Ascending aorta (tissue), 2 donors: ENCODE data around the gene ATXN1L. TPM values are rescaled to one million over a fixed set of nuclear protein-coding genes. Genes with fewer than 3 reads are reported as not detected.

Experiments used
- DNase-seq, 2 donors: peaks; one replicate each; pipeline ENCODE4 v3.0.0-alpha.2; 2019; ENCODE audit warnings: low spot score in 2 of 2
- H3K27ac ChIP-seq, 2 donors: fragments of 200-600 bp; sonication (generic); one replicate each; pipeline ENCODE4 v1.5.1; 2016 to 2017; ENCODE audit warnings: mild to moderate bottlenecking in 1 of 2
- H3K27me3 ChIP-seq: fragments of 200-600 bp; sonication (generic); one replicate; pipeline ENCODE4 v1.5.1; 2017
- H3K36me3 ChIP-seq, 2 donors: fragments of 200-600 bp; sonication (generic); one replicate each; pipeline ENCODE4 v1.5.1; 2016
- H3K4me1 ChIP-seq, 2 donors: fragments of 200-600 bp; sonication (generic); one replicate each; pipeline ENCODE4 v1.5.1; 2016 to 2017; ENCODE audit warnings: mild to moderate bottlenecking in 1 of 2
- H3K4me3 ChIP-seq, 2 donors: fragments of 200-600 bp; sonication (generic); one replicate each; pipeline ENCODE4 v1.5.1; 2016 to 2017; ENCODE audit warnings: mild to moderate bottlenecking in 1 of 2
- H3K9me3 ChIP-seq, 2 donors: fragments of 200-600 bp; sonication (generic); one replicate each; pipeline ENCODE4 v1.5.1; 2016
- intact Hi-C: fragments of 100-400 bp; cut with DNase I; formaldehyde crosslinking; loops from one replicate; pipeline ENCODE4 v1.15.1; 2023
- total RNA-seq: library from RNA; depleted of rRNA; stranded (reverse); fragments of >200 nt; gene quantifications from one replicate; pipeline ENCODE4 v1.1.0, GENCODE V29; 2016
- TF ChIP-seq, protein P1 (sequence below), 3 experiments: fragments of 200-600 bp in 2 of 3; fragments of 450-650 bp in 1 of 3; sonication (generic) in 2 of 3; IDR thresholded peaks; one replicate each; pipeline ENCODE4 v1.5.1; 2016 to 2019; ENCODE audit warnings: antibody characterized with exemption in 3 of 3, mild to moderate bottlenecking in 1 of 3, moderate library complexity in 1 of 3

ATXN1L gene
- total RNA-seq, 1 donor from 2014 or later: 11.8 TPM

DNA sequence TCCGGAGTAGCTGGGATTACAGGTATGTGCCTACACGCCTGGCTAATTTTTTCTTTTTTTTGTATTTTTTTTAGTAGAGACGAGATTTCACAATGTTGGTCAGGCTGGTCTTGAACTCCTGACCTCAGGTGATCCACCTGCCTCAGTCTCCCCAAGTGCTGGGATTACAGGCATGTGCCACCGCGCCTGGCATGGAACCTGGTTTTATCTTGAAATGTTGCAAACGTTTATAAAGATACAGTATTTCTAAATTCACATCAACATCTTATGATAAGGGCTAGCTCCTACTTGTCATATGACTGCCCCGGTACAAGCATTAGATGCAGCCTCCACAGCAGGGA is 48.1 kb downstream of the ATXN1L start:
- no peak for DNase-seq
- peak overlapping the region; percentile 94 to 97 for H3K27ac ChIP-seq
- peaks cover 0 to 23% of the 10 kb centered on the region in 2 donors for H3K4me1 ChIP-seq
- TF ChIP-seq, protein P1, sequence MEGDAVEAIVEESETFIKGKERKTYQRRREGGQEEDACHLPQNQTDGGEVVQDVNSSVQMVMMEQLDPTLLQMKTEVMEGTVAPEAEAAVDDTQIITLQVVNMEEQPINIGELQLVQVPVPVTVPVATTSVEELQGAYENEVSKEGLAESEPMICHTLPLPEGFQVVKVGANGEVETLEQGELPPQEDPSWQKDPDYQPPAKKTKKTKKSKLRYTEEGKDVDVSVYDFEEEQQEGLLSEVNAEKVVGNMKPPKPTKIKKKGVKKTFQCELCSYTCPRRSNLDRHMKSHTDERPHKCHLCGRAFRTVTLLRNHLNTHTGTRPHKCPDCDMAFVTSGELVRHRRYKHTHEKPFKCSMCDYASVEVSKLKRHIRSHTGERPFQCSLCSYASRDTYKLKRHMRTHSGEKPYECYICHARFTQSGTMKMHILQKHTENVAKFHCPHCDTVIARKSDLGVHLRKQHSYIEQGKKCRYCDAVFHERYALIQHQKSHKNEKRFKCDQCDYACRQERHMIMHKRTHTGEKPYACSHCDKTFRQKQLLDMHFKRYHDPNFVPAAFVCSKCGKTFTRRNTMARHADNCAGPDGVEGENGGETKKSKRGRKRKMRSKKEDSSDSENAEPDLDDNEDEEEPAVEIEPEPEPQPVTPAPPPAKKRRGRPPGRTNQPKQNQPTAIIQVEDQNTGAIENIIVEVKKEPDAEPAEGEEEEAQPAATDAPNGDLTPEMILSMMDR (IDR thresholded peaks at IDR 0.05): no peak
- peak overlapping the region; percentile 71 to 81 for H3K4me3 ChIP-seq
- no peaks in the 10 kb centered on the region for H3K9me3 ChIP-seq
- H3K36me3 ChIP-seq: peaks cover 0 to 6% of the 10 kb centered on the region in 2 donors
- no peaks in the 10 kb centered on the region for H3K27me3 ChIP-seq
- intact Hi-C loops: loop anchor here (2.0 to 10.0 kb wide), 3 partner anchors 75 to 1041 kb away; partner anchors contain the start of gene AP1G1

DNA sequence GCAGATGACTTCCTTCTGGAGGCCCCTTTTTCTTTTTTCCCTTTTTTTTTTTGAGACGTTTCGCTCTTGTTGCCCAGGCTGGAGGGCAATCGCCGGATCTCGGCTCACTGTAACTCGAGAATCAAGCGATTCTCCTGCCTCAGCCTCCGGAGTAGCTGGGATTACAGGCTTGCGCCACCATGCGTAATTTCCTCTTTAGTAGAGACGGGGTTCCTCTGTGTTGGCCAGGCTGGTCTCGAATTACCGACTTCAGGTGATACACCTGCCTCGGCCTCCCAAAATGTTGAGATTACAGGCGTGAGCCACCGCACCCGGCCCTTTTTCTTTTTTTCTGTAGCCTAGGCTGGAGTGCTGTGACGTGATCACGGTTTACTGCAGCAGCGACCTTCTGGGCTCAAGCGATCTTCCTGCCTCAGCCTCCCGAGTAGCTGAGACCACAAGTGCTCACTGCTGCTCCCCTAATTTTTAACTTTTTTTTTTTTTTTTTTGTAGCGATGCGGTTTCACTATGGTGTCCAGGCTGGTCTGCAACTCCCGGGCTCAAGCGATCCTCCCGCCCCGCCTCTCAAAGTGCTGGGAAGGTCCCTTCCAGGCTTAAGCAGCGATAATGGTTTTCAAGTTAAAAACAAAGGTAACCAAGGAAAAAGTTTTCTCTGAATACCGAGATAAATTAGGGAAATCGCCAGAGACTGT is 48.6 kb downstream of the ATXN1L start:
- Histone ChIP-seq H3K9me3 (no peaks in the 10 kb centered on the region), H3K27me3 (no peaks in the 10 kb centered on the region), H3K36me3 (peaks cover 0 to 6% of the 10 kb centered on the region in 2 donors), H3K27ac (peak overlapping the region; percentile 94 to 97), H3K4me3 (peak overlapping the region; percentile 71 to 81), H3K4me1 (peaks cover 0 to 27% of the 10 kb centered on the region in 2 donors)
- intact Hi-C loops: loop anchor here (2.0 to 10.0 kb wide), 3 partner anchors 76 to 1040 kb away; partner anchors contain the start of gene AP1G1
- TF ChIP-seq, protein P1 (IDR thresholded peaks at IDR 0.05): peak in 1 of 3 experiments; percentile 22
- peak in 1 of 2 donors; percentile 72 for DNase-seq

DNA sequence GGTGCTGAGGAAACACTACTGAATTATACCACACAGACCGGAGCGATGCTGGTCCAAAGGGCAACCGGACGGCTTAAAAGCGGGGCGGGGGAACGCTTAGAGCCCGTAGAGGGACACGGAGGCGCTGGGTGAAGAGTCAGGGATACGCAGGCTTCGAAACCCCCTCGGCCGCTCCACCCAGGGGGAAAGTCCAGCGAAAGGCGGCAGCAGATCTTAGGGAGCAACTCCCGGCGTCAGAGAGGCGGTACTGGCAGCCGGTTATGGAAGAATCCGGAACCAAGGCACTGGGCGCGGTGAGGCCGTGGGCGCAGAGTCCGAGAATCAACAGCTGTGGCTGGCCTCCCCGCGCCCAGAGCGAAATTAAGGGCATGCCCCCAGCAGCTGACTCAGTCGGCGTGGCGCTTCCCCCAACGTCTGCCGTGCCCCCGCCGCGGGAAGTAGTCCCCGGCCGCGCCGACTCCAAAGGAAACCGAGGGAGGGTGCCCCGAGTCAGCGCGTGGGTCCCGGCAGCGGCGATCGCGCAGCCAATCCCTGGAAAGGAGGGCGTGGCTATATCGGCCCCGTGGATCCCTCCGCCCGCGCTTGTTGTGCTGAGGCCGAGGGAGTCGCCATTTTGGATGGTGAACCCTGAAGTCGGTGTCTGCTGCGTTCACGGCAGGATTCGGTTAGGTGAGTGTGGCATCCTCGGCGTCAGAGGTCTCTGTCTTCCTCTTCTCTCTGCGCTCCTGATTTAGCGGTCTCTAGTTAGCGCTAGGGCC is 49.3 kb downstream of the ATXN1L start, which contains the start of gene IST1:
Gene IST1, plus strand, starts transcription at position 611 of the 758 bp plus-strand sequence. CDS start 20,110 bp downstream, outside the sequence.
- TF ChIP-seq, protein P1 (IDR thresholded peaks at IDR 0.05): no peak
- peaks cover 0 to 32% of the 10 kb centered on the region in 2 donors for H3K4me1 ChIP-seq

DNA sequence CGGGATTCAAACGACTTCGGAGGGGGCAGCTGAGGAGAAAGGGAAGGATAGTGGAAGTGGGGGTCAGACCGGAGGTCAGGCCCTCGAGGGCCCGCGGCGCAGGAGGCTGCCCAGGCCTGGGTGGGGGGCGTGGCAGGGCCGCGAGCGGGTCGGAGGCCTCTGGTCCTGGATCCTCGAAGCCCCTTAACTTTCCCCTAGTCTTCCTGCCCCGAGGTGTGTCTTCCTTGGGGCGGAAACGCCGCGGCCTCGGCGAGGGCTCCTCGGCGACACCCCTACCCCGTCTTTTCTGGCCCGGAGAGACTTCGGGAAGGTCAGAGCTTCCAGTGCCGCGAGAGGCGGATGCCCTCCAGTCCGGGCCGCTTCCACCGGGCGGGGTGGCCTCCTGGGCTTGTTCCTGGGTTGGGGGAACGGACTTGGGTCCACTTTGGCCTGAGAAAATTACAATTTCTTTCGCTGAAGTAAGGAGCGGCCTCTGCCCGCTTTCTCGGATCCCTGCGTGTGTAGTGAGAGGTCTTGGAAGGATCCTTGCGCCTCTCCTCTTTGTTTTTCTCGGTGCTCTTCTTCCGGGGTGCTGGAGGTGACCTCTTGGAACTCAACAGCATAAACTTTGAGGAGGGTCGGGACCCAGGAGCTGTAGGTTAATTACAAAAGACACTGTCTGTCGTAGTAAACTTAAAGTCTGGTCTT is 50.0 kb downstream of the ATXN1L start:
- Histone ChIP-seq H3K4me3 (peak overlapping the region; percentile 71 to 81), H3K9me3 (no peaks in the 10 kb centered on the region), H3K4me1 (peaks cover 0 to 32% of the 10 kb centered on the region in 2 donors), H3K27ac (peak overlapping the region; percentile 94 to 97), H3K27me3 (no peaks in the 10 kb centered on the region), H3K36me3 (peaks cover 0 to 6% of the 10 kb centered on the region in 2 donors)
- DNase-seq: no peak
- TF ChIP-seq, protein P1 (IDR thresholded peaks at IDR 0.05): no peak
- intact Hi-C loops: loop anchor here (1.0 to 10.0 kb wide), 8 partner anchors 12 to 1039 kb away; partner anchors contain the start of genes AP1G1, ATXN1L, DHODH and ZNF821

More for the DNA sequence above, 49.3 kb downstream of the ATXN1L start, which contains the start of gene IST1:
- peak within 1 kb of the TSS; percentile 71 to 81 for H3K4me3 ChIP-seq
- DNase-seq: peak; percentile 91 to 99
- peaks cover 0 to 6% of the 10 kb centered on the region in 2 donors for H3K36me3 ChIP-seq
- no peaks in the 10 kb centered on the region for H3K9me3 ChIP-seq
- H3K27ac ChIP-seq: peak within 1 kb of the TSS; percentile 94 to 97
- intact Hi-C loops: loop anchor here (1.0 to 10.0 kb wide), 8 partner anchors 11 to 1040 kb away; partner anchors contain the start of genes AP1G1, ATXN1L, DHODH and ZNF821
- no peaks in the 10 kb centered on the region for H3K27me3 ChIP-seq

DNA sequence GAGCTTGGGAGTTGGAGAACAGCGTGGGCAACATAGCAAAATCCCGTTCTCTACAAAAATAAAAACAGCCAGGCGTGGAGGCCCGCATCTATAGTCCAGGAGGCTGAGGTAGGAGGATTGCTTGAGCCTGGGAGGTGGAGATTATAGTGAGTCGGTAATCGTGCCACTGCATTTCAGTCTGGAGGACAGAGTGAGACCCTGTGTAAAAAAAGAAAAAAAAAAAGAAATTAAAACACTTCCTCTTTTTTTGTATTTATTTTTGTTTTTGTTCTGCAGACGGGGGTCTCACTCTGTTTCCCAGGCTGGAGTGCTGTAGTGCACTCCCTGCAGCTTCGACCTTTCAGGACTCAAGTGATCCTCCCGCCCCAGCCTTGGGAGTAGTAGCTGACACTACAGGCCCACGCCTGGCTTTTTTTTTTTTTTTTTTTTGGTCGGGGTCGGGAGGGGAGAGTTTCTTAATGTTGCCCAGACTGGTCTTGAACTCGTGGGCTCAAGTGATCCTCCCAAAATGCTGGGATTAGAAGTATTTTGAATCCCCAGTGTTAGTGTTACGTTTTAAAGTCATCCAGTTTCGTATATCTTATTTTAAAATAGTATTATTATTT is 51.1 kb downstream of the ATXN1L start:
- no peak for DNase-seq
- H3K36me3 ChIP-seq: peaks cover 0 to 6% of the 10 kb centered on the region in 2 donors
- H3K9me3 ChIP-seq: no peaks in the 10 kb centered on the region
- TF ChIP-seq, protein P1 (IDR thresholded peaks at IDR 0.05): no peak
- intact Hi-C loops: loop anchor here (10.0 kb wide), 1 partner anchor 1038 kb away; no protein-coding TSS in a partner anchor
- no peaks in the 10 kb centered on the region for H3K27me3 ChIP-seq
- peak overlapping the region; percentile 94 to 97 for H3K27ac ChIP-seq
- peak overlapping the region; percentile 71 to 81 for H3K4me3 ChIP-seq
- H3K4me1 ChIP-seq: peaks cover 0 to 34% of the 10 kb centered on the region in 2 donors
